Anterior cingulate cortex (tissue), 58 donors: Measurements from ENCODE around the gene ATP2A3.
A peak's percentile ranks its signal among the peaks of the same experiment; 100 is the strongest.

ENCODE experiments used
- DNase-seq, 58 donors: peaks; one replicate each; lab custom pipeline; 2025; lab: John Stamatoyannopoulos, UW

The ATP2A3 gene

DNA sequence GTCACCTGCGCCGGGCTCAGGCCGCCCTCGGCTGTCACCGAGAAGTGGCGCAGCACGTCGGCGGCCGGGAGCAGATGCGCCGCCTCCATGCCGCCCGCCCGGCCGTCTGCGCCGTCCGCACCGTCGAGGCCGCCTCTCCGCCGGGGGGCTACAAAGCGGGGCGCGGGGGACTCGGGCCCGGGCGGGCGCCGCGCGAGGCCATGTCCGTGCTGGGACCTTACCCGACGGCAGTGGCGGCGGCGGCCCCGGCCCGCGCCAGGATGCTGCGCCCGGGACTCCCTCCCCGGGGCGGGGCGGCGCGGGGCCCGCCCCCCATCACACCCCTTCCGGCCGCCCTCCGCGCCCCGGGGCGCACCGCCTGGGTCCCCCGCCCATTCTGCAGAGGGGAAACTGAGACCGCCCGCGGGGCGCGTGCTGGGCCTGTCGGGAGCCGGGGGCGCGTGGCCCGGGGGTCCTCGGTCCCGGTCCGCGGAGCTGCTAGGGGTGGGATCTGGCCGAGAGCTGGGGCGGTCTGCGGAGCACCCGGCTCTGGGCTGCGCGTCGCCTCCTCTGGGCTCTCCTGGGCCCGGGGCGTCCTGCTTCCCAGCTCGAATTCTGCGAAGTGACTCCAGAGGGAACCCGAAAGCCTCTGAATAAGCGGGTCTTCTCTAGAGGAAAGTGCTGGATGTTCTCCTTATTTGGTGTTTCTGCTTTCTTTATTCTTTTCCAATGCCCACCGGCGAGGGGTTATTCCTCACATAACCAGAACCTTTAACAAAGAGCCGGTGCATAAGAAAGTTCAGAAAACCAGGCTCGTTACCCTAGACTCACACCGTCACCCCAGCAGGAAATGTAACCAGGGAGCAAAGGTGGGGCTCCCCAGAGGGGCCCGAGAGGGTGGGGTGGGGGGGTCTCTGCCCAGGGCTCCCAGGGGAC lies at the start of gene ATP2A3:
TSS of gene ATP2A3 (minus strand) at position 235 of the 915 bp plus-strand sequence. CDS start at position 89, 146 bp downstream.
- DNase-seq = no peak

DNA sequence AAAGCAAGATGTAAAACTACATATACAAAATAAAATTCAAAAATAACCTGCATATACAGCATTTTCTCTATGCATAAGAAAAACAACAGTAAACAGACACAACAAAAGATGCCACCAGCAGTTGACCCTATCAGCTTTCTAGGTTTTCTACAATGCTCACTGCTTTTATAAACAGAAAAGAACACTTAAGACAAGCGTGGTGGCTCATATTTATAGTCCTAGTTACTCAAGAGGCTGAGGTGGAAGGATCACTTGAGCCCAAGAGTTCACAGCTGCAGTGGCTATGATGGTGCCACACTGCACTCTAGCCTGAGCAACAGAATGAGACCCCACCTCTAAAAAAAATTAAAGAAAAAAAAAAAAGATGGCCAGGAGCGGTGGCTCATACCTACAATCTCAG lies 46.5 kb upstream of the ATP2A3 start:
- DNase-seq = no peak

DNA sequence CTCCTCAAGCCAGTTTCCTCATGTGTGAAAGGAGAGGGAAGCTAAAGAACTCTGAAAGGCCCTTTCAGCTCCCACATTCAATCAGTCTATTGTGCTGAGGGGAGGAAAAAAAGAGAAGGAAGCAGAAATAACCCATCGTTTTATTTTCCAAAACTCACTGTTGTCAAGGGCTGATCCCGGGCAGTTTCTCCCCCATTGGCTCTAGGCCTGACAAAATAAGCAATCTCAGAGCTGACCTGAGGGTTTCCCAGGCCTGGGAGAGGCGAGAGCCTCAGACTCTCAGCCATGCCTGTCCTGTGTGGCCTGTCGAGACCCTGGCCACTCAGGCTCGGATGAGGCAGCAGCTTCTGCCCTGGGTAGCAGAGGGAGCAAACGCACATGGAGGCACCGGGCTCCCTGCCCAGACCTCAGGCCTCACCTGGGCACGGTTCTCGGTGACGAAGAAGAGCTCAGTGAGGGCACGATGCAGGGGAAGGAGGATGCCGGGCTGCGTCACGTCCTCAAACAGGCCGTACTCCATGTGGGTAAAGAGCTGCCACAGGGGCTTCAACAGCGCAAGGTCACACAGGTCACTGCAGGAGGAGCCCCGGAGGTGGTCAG lies 45.0 kb upstream of the ATP2A3 start:
- peak in 3 of 58 donors; percentile 26 to 39 (median 32) for DNase-seq

DNA sequence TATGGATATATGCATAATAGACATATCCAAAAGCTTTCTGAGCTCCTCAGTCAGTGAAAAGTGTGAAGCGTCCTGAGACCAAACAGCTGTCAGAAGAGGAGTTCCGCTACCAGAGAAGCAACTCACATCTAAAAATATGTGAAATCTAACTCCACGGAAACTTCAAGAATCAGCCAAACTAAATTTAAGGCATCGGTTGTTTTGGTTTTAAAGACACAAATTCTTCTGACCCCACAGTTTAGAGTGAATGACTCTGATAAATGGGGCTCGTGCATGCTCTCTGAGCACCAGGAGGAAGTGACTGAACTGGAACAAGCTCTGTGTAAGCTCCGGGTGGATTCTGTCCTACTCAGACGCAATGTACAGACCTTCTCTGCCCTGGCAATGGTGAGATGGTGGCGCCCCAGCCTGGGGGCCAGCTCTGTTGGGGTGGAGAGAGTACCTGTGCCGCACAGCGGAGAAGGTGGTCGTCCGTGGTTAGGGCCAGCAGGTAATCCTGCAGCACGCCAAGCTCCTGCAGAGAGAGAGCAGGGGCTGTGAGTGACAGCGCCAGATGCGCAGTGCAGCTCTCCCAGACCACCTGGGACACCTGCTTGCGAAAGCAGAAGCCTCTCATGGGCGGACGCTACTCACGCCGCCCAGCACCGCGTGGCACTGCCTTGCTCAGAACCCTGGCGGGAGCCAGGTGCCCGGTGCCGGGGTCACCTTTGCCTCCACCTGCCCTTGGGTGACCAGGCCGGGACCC lies 44.4 kb upstream of the ATP2A3 start:
- no peak for DNase-seq

DNA sequence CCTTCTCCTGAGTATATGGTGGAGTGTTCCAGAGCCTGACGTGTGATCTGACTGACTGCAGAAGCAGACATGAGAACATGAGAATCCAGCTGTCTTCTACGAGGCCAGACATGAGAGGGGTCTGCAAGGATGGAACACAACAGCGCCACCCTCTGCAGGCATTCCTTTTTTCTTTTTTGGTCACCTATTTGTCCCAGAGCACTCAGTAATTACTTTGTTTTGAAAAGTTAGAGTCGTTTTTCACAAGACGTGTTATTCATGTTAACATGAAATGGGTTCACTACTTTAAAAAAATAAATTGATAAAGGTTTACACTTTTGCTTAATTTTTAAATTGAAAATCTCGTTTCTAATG lies 43.8 kb upstream of the ATP2A3 start:
- no peak for DNase-seq

DNA sequence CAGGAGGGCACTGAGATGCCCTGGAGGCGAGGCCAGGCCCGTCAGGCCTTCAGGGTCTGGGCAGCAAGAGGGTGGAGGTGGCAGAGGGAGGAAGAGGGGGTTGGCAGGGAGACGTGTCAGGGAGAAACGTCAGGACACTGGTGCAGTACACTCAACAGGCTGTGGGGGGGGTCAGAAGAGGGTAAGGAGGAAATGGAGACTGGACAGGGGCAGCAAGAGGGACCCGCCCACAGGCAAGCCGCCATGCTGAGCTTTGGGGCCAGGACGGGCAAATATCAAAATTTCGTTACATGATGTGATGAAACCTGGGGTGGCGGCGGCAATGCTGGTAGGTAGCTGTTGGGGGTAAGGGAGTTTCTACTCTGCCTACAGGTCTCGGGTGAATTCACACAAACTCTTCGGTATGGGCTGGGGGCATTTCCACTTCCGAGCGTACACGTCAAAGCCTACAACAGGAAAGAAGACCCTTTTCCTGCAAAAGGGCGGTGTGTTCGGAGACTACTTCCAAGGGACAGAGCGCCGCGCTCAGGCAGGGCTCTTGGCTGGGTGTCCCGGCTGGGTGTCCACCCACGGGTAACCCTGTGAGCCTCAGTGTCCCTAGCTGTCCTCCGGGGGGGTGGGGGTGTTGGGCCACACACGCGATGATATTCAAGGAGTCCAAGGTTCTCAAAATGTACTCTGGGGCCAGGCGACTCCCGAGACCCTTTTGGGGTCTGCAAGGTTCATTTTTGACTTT lies 43.3 kb upstream of the ATP2A3 start:
- DNase-seq = no peak

DNA sequence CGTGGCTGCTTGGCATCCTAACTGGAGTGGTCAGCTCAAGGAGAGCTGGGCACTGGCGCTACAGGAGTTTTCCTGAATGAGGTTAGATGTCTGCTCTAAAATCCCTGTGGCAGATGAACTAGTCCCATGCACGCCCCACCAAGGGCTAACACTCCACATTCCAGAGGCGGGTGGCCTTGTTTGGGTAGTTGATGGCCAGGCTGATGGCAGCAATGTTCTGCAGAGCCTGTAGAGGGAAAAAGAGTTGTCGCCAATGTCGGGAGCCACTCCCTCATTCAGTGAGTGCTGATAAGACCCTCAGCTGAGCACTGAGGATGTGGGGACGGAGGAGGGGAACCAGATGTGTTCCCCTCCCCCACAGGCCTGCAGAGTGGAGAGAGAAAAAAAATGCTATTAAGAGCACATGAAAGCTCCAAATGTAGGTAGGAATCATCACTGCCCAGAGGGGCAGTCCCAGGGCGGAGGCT lies 42.5 kb upstream of the ATP2A3 start:
- DNase-seq = no peak

DNA sequence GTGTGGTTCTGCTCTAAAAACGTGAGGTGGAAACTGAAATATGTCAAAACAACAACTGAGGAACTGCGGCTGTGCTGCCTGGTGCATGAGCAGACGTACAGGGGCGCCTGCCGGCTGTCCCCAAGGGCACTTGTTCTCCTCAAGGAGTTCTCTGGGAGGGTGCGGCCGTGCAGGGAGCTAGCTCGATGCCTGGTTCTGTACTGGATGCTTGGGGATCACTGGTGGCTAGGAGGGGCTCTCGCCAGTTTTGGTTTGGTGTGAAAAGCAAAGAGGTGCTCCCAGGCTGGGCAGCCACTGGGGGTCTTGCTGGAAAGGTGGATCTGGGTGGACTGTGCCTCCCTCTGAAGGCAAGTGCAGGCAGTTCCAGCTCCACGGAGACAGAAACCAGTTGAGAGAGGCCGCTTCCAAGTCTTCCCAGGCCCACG lies 41.9 kb upstream of the ATP2A3 start:
- DNase-seq = no peak

DNA sequence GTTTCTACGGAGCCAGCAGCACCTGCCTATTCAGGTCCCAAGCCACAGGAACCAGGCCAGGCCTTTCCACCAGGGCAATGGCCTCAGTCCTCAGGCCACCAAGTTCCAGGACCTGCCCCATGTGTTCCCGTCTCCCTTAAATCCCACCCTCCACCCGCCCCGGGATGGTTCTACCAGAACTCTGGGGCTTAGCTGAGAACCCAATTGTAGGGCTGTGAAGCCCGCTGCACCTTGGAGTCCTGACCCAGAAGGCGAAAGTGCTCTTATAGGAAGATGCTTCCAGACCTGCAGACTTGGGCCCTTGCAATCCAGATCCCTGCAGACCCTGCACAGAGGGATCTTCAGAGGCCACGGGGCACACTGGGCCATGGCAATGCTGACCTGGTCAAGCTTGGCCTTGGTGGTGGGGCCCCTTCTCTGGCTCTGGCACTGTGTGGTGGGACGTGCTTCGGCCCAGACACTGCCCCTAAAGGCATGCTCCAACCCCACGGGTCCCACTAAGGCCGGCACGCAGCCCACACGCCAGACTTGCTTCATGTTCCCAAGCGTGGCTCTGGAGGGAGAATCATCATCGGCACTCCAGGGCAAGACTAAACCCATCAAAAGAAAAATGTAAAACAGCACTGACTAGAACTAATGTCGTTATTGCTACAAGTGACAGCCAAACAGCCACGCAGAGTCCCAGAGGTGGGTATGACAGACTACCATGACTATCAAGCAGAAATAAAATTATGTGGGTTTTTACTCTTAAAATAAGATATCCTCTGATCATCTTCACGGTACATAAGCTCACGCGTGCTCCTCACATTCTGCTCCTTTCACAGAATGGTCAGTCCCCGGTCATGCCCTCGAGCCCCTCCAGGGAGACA lies 41.3 kb upstream of the ATP2A3 start:
- DNase-seq = no peak

DNA sequence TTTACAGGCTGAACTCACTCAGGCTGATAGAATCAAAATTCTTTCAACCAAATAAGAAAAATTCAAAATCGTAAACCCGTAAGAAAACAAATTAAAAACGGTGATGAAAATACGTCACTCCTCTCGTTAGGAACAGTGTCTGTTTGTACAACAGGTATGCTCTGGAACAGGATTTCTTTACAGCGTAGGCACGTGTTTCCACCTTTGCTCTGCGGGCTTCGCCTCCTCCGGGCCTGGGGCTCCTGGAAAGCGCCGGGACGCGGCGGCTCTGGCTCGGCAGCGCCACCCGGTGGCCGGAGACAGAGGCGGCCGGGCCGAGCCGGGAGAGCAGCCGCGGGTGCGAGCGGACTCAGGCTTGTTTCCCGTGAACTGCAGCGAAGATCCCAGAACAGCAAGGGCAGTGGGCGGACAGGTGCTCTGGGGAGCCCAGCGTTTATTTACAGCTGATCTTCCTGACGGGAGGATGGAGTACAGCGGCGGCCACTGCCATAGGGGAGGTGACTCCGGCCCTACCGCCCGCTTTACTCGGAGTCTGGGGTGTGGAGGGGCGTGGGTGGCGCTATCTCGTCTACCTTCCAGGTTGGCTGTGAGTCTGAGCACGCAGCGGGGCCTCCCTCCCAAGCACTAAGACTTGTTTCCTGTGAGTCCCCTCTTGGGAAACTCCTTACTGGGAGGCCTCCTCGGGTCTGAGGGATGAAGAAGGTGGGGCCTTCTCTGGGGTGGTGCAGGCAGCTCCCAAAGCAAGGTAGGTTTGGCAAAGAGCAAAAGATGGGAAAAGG lies 40.5 kb upstream of the ATP2A3 start:
- DNase-seq = peak in 6 of 58 donors; percentile 13 to 61 (median 18)

DNA sequence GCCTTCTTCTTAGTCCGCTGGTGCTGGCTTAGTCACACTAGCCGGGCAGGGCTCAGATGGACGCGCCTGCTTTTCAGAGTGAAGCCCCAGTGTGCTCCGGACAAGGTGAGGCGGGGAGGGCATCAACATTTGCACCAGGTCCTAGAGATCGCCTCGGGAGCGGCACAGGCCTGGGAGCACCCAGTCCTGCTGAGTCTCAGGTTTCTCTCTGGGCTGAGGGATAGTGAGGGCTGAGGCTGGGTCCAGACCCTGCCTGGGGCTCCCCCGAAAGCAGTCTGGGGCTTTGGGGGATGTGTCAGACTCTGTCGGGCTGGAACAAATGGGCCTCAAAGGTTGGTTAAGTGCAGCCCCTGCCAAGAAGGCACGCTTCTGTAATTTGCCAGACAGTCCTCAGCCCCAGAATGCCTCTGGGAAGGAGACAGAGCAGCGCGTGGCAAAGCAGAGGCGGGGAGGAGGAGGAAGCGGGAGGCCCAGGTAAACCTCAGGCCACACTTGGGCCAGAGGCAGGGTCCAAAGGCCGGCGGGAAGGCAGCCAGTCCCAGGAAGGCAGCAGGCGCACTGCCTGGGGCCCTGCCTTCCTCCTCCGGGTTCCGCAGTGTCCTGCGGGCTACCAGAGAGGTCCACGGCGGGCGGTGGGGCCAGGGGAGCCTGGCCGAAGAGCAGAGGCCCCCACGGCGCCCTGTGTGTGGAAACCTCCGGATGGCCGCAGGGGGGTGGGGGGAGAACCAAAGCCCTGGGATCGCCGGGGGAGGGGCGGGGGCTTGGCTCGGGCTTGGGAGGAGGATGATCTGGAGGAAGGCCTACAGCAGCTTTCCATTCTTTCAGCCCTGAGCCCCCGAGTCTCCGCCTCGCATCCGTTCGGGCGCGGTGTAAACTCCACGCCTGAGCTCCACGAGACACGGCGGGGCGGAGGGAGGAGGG lies 39.5 kb upstream of the ATP2A3 start:
- DNase-seq = no peak

DNA sequence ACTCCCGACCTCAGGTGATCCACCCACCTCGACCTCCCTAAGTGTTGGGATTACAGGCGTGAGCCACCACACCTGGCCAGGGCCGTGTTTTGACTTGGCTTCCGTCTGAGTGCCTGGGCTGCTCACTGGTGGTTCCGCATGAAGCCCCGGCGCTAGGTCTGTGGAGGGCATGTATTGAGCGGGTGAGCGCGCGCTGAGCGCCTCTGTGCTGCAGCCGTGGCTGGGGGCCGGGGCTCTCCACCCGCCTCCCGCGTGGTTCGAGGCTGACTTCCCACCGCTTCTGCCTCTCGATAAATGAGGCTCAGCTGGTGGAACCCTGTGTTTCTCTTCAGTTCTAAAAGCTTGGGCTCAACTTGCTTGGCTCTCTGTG lies 38.9 kb upstream of the ATP2A3 start:
- DNase-seq = no peak

DNA sequence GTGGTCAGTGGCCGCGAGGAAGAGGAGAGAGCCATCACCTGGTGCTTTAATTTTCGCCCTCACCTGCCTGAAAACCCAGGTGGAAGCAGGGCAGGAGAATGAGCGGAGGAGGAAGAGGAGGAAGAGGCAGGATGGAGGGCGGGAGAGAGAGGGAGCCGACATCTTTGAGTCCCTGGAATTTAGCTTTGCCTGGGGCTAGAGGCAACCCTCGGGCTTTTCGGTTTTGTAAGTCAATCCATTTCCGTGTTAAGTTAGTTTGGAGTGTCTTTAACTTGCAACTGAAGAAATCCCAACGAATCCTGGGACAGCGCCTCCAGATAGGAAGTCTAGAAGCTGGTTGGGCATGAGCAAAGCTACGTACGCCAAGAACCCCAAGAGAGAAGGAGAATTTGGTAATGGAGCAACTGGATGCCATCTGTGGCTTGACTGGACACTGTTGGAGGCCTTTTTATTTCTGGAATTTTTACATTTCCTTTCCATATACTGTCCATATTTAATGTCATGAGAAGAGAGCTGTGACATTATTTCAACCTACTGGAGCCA lies 36.9 kb upstream of the ATP2A3 start:
- DNase-seq = no peak

DNA sequence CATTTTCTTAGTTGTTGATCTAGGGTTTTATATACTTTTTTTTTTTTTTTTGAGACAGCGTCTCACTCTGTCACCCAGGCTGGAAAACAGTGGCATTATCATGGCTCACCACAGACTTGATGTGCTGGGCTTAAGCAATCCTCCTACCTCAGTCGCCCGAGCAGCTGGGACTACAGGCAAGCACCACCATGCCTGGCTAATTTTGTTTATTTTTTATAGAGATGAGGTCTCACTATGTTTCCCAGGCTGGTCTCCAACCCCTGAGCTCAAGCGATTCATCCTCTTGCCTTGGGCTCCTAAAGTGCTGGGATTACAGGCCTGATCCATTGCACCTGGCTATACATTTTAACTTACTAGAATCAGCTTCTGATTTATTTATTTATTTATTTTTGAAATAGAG lies 34.2 kb upstream of the ATP2A3 start:
- DNase-seq = no peak

DNA sequence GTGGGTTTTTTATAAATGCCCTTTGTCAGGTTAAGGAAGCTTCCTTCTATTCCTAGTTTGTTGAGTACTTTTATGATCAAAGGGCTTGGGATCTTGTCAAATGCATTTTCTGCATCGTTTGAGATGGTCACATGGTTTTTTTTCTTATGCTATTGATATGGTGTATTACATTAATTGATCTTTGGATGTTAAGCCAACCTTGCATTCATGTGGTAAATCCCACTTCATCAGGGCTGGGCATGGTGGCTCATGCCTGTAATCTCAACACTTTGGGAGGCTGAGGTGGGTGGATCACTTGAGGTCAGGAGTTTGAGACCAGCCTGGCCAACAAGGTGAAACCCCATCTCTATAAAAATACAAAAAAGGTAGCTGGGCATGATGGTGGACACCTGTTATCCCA lies 30.8 kb upstream of the ATP2A3 start:
- DNase-seq = no peak

DNA sequence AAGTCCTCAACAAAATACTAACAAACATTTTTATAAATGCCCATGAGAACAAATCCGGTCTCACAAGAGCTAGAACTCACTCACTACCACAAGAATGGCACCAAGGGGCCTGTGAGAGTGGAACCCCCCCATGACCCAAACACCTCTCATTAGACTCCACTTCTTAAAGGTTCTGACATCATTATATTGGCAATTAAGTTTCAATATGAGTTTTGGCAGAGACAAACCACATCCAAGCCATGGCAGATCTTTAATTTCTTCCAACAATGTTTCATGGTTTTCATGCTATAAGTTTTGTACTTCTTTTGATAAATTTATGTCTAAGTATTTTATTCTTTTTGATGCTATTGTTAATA lies 30.0 kb upstream of the ATP2A3 start:
- no peak for DNase-seq

DNA sequence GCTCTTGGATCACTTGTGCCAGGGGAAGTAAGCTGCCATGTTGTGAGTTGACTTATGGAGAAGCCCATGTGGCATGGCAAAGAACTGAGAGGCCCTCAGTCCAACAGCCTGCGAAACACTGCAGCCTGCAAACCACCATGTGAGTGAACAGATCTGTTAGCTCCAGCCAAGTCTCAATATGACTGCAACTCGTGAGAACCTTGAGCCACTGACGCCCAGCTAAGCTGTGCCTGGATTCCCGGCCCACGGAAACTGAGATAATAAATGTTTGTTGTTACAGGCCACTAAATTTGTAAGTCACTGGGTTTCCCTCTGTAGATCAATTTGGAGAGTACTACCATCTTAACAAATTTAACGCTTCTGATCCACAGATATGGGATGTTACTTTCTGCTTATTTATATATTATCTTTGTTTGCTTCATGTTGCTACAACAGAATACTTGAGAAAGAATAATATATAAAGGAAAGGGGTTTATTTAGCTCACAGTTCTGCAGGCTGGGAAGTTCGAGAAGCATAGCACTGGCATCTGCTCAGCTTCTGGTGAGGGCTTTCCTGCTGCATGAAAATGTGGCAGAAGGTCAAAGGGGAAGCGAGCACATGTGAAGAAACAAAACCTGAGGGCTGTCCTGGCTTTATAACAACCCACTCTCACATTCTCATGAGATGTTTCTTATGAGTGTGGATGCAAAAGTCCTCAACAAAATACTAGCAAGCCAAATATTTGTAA lies 29.4 kb upstream of the ATP2A3 start:
- DNase-seq = no peak
